Pons (tissue), 1 donor: ENCODE measurements around the gene IFNA13.

Experiments used
- DNase-seq: peaks from one replicate; pipeline ENCODE4 v3.0.0-alpha.2; 2016; ENCODE audit warnings: low spot score

Gene IFNA13

GRCh38 chr9:21357479-21358460 lies 10.1 kb downstream of the IFNA13 start:
- DNase-seq: peak; percentile 47

- no peak for DNase-seq
Observed at GRCh38 chr9:21350787-21351186, 17.1 kb downstream of the IFNA13 start, which contains the start of gene IFNA6. TSS of gene IFNA6 (minus strand) at chr9:21350887. CDS start at chr9:21350887, 0 bp downstream.

- DNase-seq: no peak
Observed at GRCh38 chr9:21348430-21348970, 19.4 kb downstream of the IFNA13 start.

GRCh38 chr9:21340735-21341134 lies 27.1 kb downstream of the IFNA13 start:
- no peak for DNase-seq

GRCh38 chr9:21336457-21336856 lies 31.4 kb downstream of the IFNA13 start:
- peak; percentile 35 for DNase-seq

GRCh38 chr9:21334701-21335632 lies 32.9 kb downstream of the IFNA13 start, which contains the start of gene KLHL9:
TSS of gene KLHL9 (minus strand) at chr9:21335404. CDS start at chr9:21334859, 545 bp downstream.
- peak; percentile 91 for DNase-seq

GRCh38 chr9:21333226-21333625 lies 34.6 kb downstream of the IFNA13 start:
- DNase-seq: no peak

GRCh38 chr9:21331676-21332402 lies 36.0 kb downstream of the IFNA13 start:
- no peak for DNase-seq

GRCh38 chr9:21326526-21327139 lies 41.2 kb downstream of the IFNA13 start:
- DNase-seq: peak; percentile 71

- no peak for DNase-seq
Observed at GRCh38 chr9:21324047-21324446, 43.8 kb downstream of the IFNA13 start.

GRCh38 chr9:21322911-21323461 lies 44.9 kb downstream of the IFNA13 start:
- no peak for DNase-seq

GRCh38 chr9:21320465-21320864 lies 47.4 kb downstream of the IFNA13 start:
- DNase-seq: no peak

- peak; percentile 68 for DNase-seq
Observed at GRCh38 chr9:21317956-21318923, 49.6 kb downstream of the IFNA13 start.
